Endodermal cell (in vitro differentiated cells): ENCODE measurements around the gene TEX51. TPM values are rescaled to one million over a fixed set of nuclear protein-coding genes. Genes with fewer than 3 reads are reported as not detected.

Experiments used
- DNase-seq: peaks from one replicate; pipeline ENCODE4 v3.0.0-alpha.2; 2017
- H3K27ac ChIP-seq: 2 replicates; pipeline ENCODE4 v1.5.1; 2013; ENCODE audit warnings: mild to moderate bottlenecking, low read depth, low read length, moderate library complexity
- H3K27me3 ChIP-seq: 2 replicates; pipeline ENCODE4 v1.6.1; 2013; ENCODE audit warnings: mild to moderate bottlenecking, low read length, moderate library complexity; ENCODE audit not compliant: insufficient read depth, control insufficient read depth, poor library complexity, severe bottlenecking
- H3K36me3 ChIP-seq: 2 replicates; pipeline ENCODE4 v1.7.0; 2013; ENCODE audit warnings: mild to moderate bottlenecking, low read length, moderate library complexity; ENCODE audit not compliant: control insufficient read depth, insufficient read depth
- H3K4me1 ChIP-seq: one replicate; pipeline ENCODE4 v1.7.0; 2013; ENCODE audit warnings: low read length; ENCODE audit not compliant: control insufficient read depth, insufficient read depth
- H3K4me3 ChIP-seq: 2 replicates; pipeline ENCODE4 v1.5.1; 2013; ENCODE audit warnings: mild to moderate bottlenecking, low read length, moderate library complexity
- H3K9ac ChIP-seq: 2 replicates; pipeline ENCODE4 v1.6.1; 2013; ENCODE audit warnings: mild to moderate bottlenecking, low read length, moderate library complexity; ENCODE audit not compliant: poor library complexity, severe bottlenecking; ENCODE audit errors: extremely low read depth
- H3K9me3 ChIP-seq: 2 replicates; pipeline ENCODE4 v1.6.1; 2013; ENCODE audit warnings: mild to moderate bottlenecking, low read length, moderate library complexity; ENCODE audit not compliant: control insufficient read depth
- H3K27ac Mint-ChIP-seq: 2 replicates; pipeline ENCODE4 v1.8.0; 2020; ENCODE audit warnings: mixed read lengths
- H3K27me3 Mint-ChIP-seq: 2 replicates; pipeline ENCODE4 v1.8.0; 2021; ENCODE audit warnings: mild to moderate bottlenecking, mixed read lengths; ENCODE audit not compliant: insufficient read depth
- H3K36me3 Mint-ChIP-seq: 2 replicates; pipeline ENCODE4 v1.8.0; 2020; ENCODE audit warnings: low read depth, mixed read lengths
- H3K4me1 Mint-ChIP-seq: 2 replicates; pipeline ENCODE4 v1.8.0; 2020; ENCODE audit warnings: mixed read lengths
- H3K4me3 Mint-ChIP-seq: 2 replicates; pipeline ENCODE4 v1.8.0; 2020; ENCODE audit warnings: mild to moderate bottlenecking, moderate library complexity, mixed read lengths
- H3K9me3 Mint-ChIP-seq: 2 replicates; pipeline ENCODE4 v1.8.0; 2020; ENCODE audit warnings: mild to moderate bottlenecking, mixed read lengths
- CTCF ChIP-seq: fragments of 200-600 bp; sonication (generic); conservative IDR thresholded peaks from 2 replicates; pipeline ENCODE4 v1.5.0; 2021; ENCODE audit warnings: antibody characterized with exemption, mild to moderate bottlenecking
- WGBS, 2 experiments: methylation state at CpG; one replicate each; pipeline versions ENCODE4 v1.1.5 to v1.1.7; 2013; ENCODE audit warnings: missing lambda C conversion rate in 2 of 2, mixed read lengths in 1 of 2; ENCODE audit not compliant: insufficient coverage in 1 of 2, insufficient read length in 1 of 2; 5-methylcytosine and 5-hydroxymethylcytosine counted together
- total RNA-seq, 2 donors: library from RNA; stranded (reverse); fragmentation: NEBNext Ultra II Directional in 1 of 2; extraction: Animal tissue kit (Norgen Biotek cat#: 25700) in 1 of 2; gene quantifications; 2 replicates in 1 of 2; 3 replicates in 1 of 2; pipeline ENCODE4 v1.2.1, GENCODE V29; 2021

Gene TEX51
- total RNA-seq, 2 donors from 2014 or later, result not detected

- H3K4me1 ChIP-seq, result no peaks in the 10 kb centered on the region
- no peaks in the 10 kb centered on the region for H3K36me3 ChIP-seq
- Mint-ChIP-seq H3K4me1 (no peaks in the 10 kb centered on the region), H3K4me3 (no peak overlapping the region), H3K27ac (no peak overlapping the region), H3K27me3 (peaks cover 7% of the 10 kb centered on the region), H3K36me3 (no peaks in the 10 kb centered on the region), H3K9me3 (no peaks in the 10 kb centered on the region)
- H3K9me3 ChIP-seq, result no peaks in the 10 kb centered on the region
- DNase-seq, result peak; percentile 8
- H3K9ac ChIP-seq, result no peak overlapping the region
- H3K27ac ChIP-seq, result no peak overlapping the region
- no peak for TF ChIP-seq CTCF
- H3K4me3 ChIP-seq, result no peak overlapping the region
- WGBS, 2 experiments, result 85 to 92% methylated on average over 2 to 3 of the region's 3 CpGs
- H3K27me3 ChIP-seq, result no peaks in the 10 kb centered on the region
Measured at GRCh38 chr2:126857502-126857901, 41.2 kb upstream of the TEX51 start.

- Mint-ChIP-seq H3K9me3 (no peaks in the 10 kb centered on the region), H3K36me3 (no peaks in the 10 kb centered on the region), H3K27me3 (peaks cover 7% of the 10 kb centered on the region), H3K4me1 (no peaks in the 10 kb centered on the region), H3K27ac (no peak overlapping the region), H3K4me3 (no peak overlapping the region)
- no peak overlapping the region for H3K4me3 ChIP-seq
- DNase-seq, result no peak
- no peak for TF ChIP-seq CTCF
- no peaks in the 10 kb centered on the region for H3K9me3 ChIP-seq
- no peak overlapping the region for H3K9ac ChIP-seq
- no peaks in the 10 kb centered on the region for H3K27me3 ChIP-seq
- H3K27ac ChIP-seq, result no peak overlapping the region
- H3K4me1 ChIP-seq, result no peaks in the 10 kb centered on the region
- no peaks in the 10 kb centered on the region for H3K36me3 ChIP-seq
- WGBS, 2 experiments, result 83 to 89% methylated on average over 4 of the region's 4 CpGs
Measured at GRCh38 chr2:126858013-126858412, 40.7 kb upstream of the TEX51 start.

- 82 to 86% methylated on average over 3 of the region's 3 CpGs for WGBS, 2 experiments
- Histone ChIP-seq H3K36me3 (no peaks in the 10 kb centered on the region), H3K9me3 (no peaks in the 10 kb centered on the region), H3K27ac (no peak overlapping the region), H3K27me3 (no peaks in the 10 kb centered on the region), H3K4me3 (no peak overlapping the region), H3K4me1 (no peaks in the 10 kb centered on the region), H3K9ac (no peak overlapping the region)
- Mint-ChIP-seq H3K27me3 (peaks cover 7% of the 10 kb centered on the region), H3K9me3 (no peaks in the 10 kb centered on the region), H3K36me3 (no peaks in the 10 kb centered on the region), H3K4me1 (no peaks in the 10 kb centered on the region), H3K27ac (no peak overlapping the region), H3K4me3 (no peak overlapping the region)
- no peak for DNase-seq
- TF ChIP-seq CTCF, result no peak
Measured at GRCh38 chr2:126858436-126858835, 40.3 kb upstream of the TEX51 start.
